Spleen (tissue), 7 donors: ENCODE results near the gene ACOT11.

ENCODE experiments used
- POLR2A ChIP-seq, 3 donors: fragments of 450-650 bp; IDR thresholded peaks; one replicate each; pipeline ENCODE4 v1.5.1; 2017; ENCODE audit warnings: antibody characterized with exemption in 3 of 3, mild to moderate bottlenecking in 1 of 3
- TF ChIP-seq, protein P1 (sequence below), 11 experiments: fragments of 200-600 bp in 7 of 11; fragments of 450-650 bp in 4 of 11; sonication (generic) in 4 of 11; IDR thresholded peaks in 8 of 11; conservative IDR thresholded peaks in 3 of 11; 1 replicate in 7 of 11; 2 replicates in 4 of 11; pipeline versions ENCODE4 v1.4.0 to v1.8.0; 2016 to 2021; ENCODE audit warnings: antibody characterized with exemption in 11 of 11, inconsistent platforms in 4 of 11, mild to moderate bottlenecking in 1 of 11
- donor health status: DM: no; HTN: no; CAD: no; lungs with moderate emphysema.
- donor health status: DM: no; HTN: no; CAD: no.
- donor health status: DM: no; HTN: no; CAD: no.

DNA sequence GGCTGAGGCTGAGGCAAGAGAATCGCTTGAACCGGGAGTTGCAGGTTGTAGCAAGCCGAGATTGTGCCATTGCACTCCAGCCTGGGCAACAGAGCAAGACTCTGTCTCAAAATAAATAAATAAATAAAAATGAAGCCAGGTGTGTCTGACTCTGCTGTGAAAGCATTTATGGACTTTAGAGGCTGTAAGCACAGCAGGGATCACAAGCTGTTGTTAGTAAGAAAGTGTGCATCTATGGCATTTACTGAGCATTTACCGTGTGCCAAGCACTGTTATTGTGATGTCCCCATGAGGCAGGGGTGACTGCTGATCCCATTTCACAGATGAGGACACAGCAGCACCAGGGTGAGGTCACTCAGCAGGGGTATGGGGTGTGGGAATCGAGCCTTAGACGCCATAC, 55.2 kb downstream of the ACOT11 start:
- TF ChIP-seq, protein P1, sequence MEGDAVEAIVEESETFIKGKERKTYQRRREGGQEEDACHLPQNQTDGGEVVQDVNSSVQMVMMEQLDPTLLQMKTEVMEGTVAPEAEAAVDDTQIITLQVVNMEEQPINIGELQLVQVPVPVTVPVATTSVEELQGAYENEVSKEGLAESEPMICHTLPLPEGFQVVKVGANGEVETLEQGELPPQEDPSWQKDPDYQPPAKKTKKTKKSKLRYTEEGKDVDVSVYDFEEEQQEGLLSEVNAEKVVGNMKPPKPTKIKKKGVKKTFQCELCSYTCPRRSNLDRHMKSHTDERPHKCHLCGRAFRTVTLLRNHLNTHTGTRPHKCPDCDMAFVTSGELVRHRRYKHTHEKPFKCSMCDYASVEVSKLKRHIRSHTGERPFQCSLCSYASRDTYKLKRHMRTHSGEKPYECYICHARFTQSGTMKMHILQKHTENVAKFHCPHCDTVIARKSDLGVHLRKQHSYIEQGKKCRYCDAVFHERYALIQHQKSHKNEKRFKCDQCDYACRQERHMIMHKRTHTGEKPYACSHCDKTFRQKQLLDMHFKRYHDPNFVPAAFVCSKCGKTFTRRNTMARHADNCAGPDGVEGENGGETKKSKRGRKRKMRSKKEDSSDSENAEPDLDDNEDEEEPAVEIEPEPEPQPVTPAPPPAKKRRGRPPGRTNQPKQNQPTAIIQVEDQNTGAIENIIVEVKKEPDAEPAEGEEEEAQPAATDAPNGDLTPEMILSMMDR (IDR thresholded peaks at IDR 0.05 in 8 of 11, conservative IDR thresholded peaks at IDR 0.05 in 3 of 11), result no peak
- no peak for TF ChIP-seq POLR2A (IDR thresholded peaks at IDR 0.05)
